M059J (cell line): ENCODE data around the gene FLT4. TPM values are rescaled to one million over a fixed set of nuclear protein-coding genes. Genes with fewer than 3 reads are reported as not detected.

Experiments
- DNase-seq: peaks from one replicate; pipeline ENCODE4 v3.0.0-alpha.2; 2012; ENCODE audit warnings: low read depth
- total RNA-seq: library from RNA; depleted of rRNA; stranded (reverse); fragments of >200 nt; shearing (Covaris generic); gene quantifications from 2 replicates; pipeline ENCODE4 v1.2.3, GENCODE V29; 2014; rRNA removed

The FLT4 gene
- total RNA-seq, 1 experiment from 2014 or later: not detected

DNA sequence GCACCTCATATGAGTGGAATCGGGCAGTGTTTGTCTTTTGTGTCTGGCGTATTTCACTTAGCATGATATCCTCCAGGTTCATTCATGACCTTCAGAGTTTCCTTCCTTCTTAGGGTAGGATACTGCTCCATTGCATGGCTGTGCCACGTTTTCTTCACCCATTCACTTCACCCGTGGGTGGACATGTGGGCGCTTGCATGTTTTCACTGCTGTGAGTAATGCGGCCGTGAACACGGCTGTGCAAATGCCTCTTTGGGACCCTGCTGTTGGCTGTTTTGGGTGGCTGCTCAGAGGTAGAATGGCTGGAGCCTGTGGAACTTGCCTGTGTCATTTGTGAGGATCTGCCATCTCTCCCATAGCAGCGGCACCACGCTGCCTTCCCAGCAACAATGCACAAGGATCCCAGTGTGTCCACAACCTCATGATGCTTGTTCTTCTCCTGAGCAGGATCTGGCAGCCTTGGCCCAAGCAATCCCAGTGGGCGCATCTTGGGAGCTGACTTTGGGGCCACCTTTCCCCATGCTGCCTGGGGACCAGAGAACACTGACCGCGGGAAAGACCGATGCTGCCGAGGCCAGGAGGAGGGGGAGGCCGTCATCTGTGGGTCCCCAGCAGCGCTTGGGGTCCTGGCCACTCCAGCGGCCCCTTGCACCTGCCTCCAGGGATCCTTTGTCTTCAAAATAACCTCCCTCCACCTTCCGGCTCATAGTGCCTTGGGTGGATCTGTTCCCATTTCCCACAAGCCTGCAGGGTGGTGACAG lies 55.8 kb downstream of the FLT4 start:
- no peak for DNase-seq

DNA sequence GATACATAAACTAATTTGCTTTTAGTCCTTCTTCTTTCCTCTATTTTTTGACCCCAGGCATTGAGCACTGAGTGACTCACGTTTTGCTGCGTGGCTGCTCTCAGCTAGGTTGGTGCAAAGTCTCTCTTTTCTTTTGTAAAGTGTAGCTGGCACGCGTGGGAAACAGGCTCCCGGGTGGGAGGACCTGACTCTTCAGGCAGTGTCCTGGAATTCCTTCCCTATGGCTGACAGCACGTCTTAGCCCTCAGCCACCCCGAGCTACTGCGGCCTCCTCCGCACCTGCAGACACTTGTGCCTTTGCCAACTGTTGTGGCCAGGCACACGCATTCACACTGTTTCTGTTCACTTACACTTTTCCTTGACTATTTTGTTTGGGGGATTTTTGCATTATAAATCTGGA lies 57.2 kb downstream of the FLT4 start:
- DNase-seq: peak; percentile 9

DNA sequence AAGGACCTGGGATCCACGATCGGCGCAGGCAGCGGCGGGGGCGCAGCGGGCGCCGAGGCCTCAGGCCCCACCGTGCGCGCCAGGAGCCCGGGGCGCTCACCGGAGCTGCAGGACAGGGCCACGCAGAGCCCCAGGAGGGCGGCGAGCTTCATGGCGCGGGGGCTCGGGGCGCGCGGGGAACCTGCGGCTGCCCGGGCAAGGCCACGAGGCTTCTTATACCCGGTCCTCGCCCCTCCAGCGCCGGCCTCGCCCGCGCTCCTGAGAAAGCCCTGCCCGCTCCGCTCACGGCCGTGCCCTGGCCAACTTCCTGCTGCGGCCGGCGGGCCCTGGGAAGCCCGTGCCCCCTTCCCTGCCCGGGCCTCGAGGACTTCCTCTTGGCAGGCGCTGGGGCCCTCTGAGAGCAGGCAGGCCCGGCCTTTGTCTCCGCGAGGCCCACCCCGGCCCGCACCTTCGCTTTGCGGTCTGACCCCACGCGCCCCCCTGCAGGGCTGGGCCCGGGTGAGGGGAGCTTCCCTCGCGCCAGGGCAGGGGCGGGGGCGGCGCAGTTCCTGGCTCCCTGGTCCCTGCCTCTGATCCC lies 58.0 kb downstream of the FLT4 start, which contains the start of gene SCGB3A1:
Gene SCGB3A1 (minus strand): TSS at position 189 of the 577 bp plus-strand sequence. CDS start 37 bp downstream, at position 152.
- DNase-seq: no peak

DNA sequence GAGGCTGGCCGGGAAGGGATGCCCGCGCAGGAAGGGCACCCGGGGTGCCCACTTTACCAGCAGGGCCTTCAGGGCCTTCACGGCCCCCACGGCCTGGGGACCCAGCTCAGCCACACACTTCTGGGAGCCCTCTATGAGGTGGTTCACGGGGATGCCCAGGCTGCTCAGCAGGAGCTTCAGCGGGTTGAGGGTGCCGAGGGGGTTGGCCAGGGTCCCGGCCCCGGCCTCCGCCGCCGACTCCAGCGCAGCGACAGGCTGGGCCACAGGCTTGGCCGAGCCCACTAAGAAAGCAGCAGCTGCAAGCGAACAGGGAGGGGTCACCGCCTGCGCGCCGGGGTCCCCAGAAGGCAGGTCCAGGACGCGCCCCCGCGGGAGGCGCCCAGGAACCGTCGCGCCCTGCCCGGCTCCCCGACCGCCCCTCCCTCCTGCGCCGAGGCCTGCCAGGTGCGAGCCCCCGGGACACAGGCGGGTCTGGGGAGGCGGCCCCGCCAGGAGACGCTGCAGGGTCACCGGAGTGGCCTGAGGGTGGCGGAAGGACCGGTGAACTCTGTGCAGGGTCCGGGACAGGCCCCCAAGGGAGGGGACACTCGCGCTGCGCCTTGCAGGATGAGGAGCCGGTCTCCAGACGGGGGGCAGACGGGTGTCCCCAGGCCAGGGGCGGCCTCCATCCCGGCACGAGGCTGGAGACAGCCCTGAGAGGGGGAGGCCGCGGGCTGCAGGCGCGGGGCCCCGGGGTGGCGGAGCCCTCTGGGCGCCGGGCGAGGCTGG lies 58.7 kb downstream of the FLT4 start:
- no peak for DNase-seq

DNA sequence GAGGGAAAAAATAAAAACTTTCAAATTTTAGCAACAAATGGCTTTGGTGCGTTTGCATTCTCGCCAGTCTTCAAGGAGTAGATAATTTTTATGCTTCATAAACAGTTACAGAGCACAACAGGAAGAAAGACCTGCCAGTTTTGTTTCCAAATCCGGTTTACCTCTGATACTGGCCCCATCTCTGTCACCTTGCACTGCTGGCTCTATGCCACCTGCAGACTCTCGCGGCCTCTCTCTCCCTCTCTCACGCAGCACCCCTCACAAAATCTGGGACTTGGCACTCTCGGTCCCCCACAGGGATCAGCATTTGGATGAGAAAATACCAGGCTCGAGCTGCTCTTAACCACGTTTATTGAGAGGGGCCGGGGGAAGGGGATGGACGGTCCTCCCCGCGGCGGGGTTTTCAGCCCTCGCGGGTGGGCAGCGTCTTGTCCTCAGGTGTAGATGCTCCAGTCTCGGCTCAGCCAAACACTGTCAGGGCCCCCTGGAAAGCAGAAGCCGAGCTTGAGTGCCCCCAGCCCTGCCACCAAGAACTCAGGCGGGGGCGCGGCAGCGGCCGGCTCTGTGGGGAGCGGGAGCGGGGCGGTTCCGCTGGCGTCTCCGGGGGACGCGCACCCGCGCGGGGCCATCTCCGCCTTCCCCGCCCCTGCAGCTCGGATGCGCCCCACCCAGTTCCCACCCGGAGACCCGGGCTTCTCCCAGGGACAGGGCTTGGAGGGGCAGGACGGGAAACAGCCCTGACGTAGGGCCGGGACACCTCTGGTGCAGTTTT lies 59.4 kb downstream of the FLT4 start:
- no peak for DNase-seq

DNA sequence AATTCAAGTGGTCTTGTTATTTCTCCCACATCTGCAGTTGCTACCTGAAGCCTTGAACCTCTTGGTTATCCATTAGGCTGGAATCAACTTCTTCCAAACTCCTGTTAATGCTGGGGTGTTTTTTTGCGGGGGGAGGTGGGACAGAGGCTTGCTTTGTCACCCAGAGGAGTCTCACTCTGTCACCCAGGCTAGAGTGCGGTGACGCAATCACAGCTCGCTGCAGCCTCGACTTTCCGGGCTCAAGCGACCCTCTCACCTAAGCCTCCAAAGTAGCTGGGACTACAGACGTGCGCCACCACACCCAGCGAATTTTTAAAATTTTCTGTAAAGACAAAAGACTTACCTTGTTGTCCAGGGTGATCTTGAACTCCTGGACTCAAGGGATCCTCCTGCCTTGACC lies 62.5 kb downstream of the FLT4 start:
- DNase-seq: no peak

DNA sequence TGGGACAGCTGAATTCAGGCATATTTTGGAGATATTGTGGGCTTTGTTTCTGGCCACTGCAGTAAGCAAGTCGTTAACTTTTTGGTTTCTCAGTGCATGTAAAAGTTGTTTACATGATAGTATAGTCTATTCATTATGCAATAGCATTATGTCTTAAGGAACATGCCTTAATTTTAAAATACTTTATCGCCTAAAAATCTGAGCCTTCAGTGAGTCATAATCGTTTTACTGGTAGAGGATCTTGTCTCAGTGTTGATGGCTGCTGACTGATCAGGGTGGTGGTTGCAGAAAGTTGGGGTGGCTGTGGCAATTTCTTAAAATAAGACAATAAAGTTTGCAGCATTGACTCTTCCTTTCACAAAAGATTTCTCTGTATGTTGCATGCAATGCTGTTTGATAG lies 63.2 kb downstream of the FLT4 start:
- DNase-seq: no peak

DNA sequence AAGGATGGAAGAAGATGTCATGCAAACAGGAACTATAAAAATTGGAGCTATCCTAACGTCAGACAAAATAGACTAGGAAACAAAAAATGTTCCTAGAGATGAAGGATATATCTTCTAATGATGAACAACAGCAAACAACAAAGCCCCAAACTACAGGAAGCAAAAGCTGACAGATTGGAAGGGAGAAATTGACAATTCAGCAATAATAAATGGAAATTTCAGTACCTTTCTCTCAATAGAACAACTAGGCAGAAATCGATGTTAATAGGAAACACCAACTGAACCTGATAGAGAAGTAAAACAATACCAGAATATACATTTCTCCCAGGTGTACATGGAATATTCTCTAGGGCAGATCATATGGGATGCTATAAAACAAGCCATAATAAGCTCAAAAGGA lies 65.7 kb downstream of the FLT4 start:
- no peak for DNase-seq

DNA sequence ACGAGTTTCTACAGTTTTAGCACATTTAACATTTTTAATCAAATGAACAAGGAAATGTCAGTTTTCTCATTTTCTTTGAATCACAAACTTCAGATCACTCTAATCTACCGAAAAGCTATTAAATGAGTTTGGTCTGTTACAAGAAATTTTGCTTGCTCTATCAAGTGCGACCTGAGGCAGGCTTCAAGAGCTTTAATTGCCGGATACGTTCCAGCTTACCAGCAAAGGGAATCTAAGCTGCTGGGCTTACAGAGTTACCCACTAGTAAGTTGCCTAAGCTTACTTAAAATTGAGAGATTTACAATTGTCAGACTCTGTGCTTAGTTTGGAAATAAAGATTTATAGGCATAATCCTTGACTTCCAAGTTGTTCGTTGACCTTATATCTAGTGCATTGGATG lies 68.7 kb downstream of the FLT4 start:
- DNase-seq: no peak

DNA sequence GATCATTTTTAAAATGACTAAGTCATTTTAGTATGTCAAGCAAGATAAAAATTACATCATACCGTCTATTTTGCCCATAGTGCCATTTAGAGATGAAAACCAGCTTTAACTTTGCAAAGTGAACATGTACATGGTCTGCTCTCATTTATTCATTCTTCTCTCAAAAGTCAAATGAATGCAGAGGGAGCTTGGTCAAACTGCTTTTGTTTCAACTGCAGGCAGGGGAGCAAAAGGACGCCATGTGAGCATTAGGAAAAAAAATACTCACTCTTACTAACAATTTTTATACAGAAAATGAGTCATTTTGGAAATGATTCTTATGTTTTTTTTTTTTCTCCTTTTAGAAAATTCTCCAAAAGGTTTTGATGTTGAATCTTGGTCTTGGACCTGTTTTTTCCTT lies 73.8 kb downstream of the FLT4 start:
- DNase-seq: no peak

DNA sequence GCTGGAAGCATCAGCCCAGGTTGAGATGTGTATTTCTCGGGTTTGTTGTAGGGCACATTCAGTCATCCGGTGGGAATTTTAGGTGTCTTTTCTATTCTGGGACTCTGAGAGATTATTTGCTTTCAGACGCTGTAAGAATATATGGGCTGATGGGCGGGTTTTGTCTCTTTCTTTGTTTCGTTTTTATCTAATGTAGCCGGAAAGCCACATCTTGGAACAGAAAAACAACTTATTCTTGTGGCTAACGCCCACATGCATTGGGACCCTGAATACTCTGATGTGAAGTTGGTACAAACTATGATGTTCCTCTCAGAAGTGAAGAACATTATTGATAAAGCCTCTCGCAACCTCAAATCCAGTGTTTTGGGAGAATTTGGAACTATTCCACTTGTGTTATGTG lies 80.5 kb downstream of the FLT4 start:
- DNase-seq: no peak

DNA sequence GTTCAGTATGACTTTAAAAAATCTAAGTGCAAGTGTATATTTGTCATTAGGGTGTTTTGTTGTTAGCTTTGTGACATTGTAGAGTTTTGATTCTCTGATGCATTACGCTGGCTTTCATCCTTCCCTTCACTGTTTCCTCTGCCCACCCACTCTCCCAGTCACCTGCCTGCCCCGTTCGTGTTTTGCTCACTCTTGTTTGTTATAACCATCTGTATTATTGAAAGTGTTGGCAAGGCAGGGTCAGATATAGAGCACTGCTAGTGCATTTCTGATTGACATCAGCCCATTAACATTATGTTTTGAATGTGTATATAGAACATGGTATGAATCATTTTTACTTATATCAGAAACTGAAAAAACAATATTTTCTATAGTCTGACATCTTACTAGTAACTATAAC lies 85.4 kb downstream of the FLT4 start:
- DNase-seq: no peak

DNA sequence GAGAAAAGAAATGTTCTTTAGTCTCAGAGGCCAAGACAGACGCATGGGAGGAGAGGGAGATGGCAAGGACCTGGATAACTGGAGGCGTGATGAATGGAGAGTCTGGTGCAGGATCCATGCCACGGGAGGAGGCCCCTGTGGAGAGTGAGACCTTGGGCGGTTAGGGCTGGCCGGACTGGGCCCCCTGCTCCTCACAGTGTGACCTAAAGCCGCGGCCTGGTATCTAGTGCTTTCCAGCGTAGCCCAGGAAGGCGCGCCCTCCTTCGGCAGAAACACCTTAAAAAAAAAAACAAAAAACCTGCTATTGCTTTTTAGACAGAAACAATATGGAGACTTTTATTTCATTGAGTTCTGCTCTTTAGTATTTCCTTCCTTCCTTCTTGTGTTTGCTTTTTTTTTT lies 91.2 kb downstream of the FLT4 start:
- DNase-seq: no peak

DNA sequence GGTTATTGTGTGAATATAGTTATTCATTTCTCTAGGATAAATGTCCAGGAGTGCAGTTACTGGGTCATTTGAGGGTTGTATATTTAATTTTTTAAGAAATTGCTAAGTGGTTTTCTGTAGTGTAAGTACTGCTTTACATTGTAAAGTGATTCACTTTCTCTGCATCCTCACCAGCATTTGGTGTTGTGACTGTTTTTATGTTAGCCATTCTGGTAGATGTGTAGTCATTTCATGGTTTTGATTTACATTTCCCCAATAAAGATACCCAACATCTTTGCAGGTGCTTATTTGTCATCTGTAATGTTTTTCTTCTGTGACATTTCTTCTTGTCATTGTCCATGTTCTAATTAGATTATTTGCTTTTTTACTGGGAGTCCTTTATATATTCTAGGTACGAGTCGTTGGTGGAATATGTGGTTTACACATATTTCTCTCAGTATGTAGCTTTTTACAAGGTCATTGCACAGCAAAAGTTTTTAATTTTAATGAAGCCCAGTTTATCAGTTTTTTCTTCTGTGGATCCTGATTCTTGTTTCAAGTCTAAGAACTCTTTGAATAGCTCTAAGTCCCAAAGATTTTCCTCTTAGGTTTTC lies 92.1 kb downstream of the FLT4 start:
- DNase-seq: peak; percentile 10

DNA sequence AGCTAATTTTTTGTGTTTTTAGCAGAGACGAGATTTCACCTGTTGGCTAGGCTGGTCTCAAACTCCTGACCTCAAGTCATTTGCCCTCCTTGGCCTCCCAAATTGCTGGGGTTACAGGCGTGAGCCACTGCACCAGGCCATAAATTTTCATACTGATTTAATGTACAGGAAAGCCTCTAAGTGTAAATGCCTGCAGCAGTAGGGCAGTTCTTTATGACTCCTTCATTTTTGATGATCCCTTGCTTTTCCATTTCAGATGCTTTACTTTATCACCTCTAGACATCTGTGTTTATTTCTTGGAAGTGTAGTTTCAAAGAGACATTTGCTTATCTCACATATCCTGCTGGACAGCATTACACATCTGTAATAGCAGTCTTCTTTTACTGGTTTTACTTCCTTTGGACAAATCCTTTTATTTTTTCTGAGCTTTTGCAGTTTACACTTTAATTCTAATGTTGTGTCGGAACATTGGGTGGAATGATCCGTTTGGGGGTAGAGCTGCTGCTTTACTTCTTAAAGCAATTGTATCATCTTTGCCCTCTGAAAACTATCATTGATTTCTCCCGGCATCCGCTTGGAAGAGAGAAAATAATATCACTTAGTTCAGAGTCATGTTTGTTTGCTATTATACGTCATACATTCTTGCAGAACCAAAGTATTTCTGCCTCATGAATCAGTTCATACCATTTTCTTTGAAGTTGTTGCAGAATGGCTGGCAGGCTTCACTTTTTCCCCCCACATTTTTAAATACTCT lies 94.1 kb downstream of the FLT4 start:
- no peak for DNase-seq

DNA sequence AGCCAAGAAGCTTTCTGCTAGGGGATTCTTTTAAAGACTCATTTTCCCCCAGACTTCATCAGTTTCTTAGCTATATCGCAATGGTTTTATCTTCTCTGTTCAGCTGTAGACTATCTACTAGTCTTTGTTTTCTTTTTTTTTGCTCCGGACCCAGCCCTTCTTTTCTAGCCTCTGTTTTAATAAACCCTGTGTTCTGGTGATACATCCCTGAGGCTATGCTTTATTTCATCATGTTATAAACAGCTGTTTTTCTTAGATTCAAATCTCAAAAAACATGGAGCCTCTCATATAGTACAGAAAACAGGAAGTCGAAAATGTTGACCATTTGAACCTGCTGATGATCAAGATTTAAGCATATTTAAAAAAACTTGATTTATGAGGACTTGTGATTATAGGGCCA lies 95.9 kb downstream of the FLT4 start:
- no peak for DNase-seq

Other genes with a start within 250 kb of the FLT4 start
- gene CNOT6, start 155.2 kb downstream of the FLT4 start, total RNA-seq: 14.9 and 22.2 TPM in 2 replicates
- not detected in 2 replicates for gene SCGB3A1, start 58.1 kb downstream of the FLT4 start, total RNA-seq
- gene OR2Y1, start 90.5 kb upstream of the FLT4 start, total RNA-seq: not detected in 2 replicates
- gene MGAT1, start 153.2 kb upstream of the FLT4 start, total RNA-seq: 66.3 and 107 TPM in 2 replicates
- gene ZFP62, start 211.7 kb upstream of the FLT4 start, total RNA-seq: 8.4 and 16.9 TPM in 2 replicates
- not detected in 2 replicates for gene BTNL8, start 249.6 kb upstream of the FLT4 start, total RNA-seq